Cardiac fibroblast (primary cell): Measurements from ENCODE around the gene CASQ2.
A peak's percentile ranks its signal among the peaks of the same experiment; 100 is the strongest.

ENCODE experiments used
- DNase-seq, 2 donors: peaks; one replicate each; pipeline versions ENCODE4 v3.0.0 to v3.0.0-alpha.2; 2010; ENCODE audit warnings: low read depth in 2 of 2
- H3K4me3 ChIP-seq, 2 donors: replicated peaks in 1 of 2; 1 replicate in 1 of 2; 2 replicates in 1 of 2; pipeline ENCODE4 v1.5.1; 2011; ENCODE audit warnings: low read depth in 2 of 2, low read length in 2 of 2, mild to moderate bottlenecking in 2 of 2, moderate library complexity in 1 of 2
- TF ChIP-seq, protein P1 (sequence below): IDR thresholded peaks from one replicate; pipeline ENCODE4 v1.5.1; 2011; ENCODE audit warnings: low read depth, mild to moderate bottlenecking, low read length, inconsistent platforms

CASQ2 gene

DNA sequence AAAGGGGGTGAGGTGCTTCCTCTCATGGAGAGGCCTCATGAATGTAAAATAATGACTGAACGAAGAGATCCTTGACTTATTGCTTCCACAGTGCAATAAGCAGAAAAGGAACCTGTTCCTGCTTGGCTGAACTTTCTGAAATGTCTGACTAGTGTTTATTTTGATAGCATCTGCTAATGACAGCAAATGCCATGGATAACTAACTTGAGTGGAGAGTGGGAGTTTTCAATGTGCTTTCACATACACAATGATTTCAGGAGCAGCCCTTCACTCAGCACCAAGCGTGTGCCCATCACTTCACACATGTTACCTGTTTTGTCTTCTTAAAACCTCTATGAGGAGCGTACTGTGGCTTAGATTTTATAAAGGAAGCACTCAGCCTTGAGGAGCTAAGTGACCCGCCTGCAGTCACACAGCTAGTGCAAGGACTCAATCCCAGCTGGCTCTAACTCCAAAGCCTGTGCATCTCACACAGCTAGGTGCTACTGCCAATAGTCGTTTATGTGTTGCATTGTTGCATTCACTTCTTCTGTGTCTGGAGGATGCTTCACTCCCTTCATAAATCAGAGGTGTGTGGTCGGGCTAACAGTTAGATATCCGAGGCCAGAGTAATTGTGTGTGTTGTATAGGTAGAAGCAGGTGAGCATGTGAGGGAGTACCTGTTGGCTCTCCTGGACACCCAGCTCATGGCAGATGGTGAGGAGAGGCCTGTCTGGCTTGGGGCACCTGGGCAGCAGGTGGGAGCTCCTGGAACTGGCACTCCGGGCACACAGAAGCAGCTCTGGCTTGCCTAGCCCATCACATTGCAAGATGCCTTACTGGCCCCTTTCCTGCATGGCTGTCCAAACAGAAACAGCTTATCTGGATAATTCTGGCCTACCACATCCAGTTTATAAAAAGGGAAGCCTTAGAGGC, 12.8 kb downstream of the CASQ2 start:
- H3K4me3 ChIP-seq: no peak overlapping the region
- TF ChIP-seq, protein P1, sequence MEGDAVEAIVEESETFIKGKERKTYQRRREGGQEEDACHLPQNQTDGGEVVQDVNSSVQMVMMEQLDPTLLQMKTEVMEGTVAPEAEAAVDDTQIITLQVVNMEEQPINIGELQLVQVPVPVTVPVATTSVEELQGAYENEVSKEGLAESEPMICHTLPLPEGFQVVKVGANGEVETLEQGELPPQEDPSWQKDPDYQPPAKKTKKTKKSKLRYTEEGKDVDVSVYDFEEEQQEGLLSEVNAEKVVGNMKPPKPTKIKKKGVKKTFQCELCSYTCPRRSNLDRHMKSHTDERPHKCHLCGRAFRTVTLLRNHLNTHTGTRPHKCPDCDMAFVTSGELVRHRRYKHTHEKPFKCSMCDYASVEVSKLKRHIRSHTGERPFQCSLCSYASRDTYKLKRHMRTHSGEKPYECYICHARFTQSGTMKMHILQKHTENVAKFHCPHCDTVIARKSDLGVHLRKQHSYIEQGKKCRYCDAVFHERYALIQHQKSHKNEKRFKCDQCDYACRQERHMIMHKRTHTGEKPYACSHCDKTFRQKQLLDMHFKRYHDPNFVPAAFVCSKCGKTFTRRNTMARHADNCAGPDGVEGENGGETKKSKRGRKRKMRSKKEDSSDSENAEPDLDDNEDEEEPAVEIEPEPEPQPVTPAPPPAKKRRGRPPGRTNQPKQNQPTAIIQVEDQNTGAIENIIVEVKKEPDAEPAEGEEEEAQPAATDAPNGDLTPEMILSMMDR: no peak
- DNase-seq: no peak

DNA sequence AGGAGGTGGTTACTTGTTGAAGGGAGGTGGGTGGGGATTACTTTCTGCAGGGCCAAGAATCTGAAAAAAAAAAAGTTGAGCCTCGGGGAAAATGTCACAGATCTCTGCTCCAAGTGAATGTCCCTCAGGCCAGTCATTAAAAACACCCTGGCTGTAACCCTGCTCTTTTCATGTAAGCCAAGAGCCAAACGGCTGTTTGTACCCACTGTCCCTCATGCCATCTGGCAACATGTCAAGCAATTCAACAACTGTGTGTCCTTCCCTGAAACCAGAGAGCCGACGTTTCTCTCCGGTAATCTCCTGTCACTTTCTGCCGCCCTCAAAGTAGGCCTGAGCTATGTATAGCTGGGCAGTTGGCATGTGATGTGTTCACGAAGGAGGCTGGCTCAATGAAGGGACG, 14.7 kb downstream of the CASQ2 start:
- no peak for DNase-seq
- TF ChIP-seq, protein P1: no peak
- no peak overlapping the region for H3K4me3 ChIP-seq

DNA sequence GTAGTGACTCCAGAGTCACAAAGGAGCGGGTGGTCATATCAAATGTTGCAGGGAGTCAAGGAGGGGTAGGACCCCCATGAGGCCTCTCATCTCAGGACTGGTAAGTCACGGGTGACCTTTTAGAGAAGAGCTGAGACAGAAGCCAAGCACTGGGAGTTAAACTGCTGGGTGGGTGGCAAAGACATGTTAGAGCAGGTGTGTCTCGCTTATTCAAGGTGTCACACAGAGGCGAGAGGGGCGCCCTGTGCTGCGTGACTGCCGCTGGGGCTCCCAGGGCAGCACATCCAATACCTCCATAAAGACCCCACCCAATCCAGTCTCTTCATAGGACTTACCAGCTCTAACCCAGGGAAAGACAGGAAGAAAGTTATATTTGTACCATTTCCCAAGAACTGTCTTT, 15.2 kb downstream of the CASQ2 start:
- no peak overlapping the region for H3K4me3 ChIP-seq
- no peak for DNase-seq
- TF ChIP-seq, protein P1: no peak

- DNase-seq: peak; percentile 46 to 56
- TF ChIP-seq, protein P1: no peak
- no peak overlapping the region for H3K4me3 ChIP-seq
These were observed 19.9 kb downstream of the CASQ2 start for GRCh38 chr1:115748401-115749150.

GRCh38 chr1:115746021-115746690, 22.4 kb downstream of the CASQ2 start:
- TF ChIP-seq, protein P1: no peak

DNA sequence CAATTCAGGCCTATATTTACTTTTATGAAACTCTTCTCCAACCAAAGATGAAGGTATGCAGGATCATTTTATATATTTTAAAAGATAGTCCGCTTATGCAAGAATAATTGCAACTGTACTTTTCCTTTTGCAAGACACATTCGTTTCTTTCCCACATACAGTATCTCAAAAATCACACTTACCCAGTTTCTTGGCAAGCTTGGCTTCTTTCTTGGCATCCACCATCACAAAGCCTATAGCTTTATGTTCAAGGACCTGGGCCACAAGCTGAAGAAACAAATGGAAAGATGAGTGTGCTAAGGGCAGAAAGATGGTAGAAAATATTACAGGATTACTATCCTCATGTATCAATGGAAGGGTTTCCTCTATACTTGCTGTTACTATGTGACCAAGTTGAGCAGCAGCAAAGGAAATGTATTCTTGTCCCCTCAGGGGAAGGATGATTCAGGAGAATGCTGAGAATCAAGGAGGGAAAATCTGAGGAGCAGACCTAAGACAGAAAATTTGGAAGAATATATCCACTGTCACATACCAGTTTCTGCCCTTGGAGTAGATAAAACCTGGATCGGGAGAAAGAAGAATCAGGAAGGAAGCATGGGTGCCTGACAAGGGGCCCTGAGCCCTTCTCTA, 23.8 kb downstream of the CASQ2 start:
- no peak for DNase-seq
- TF ChIP-seq, protein P1: no peak
- H3K4me3 ChIP-seq: no peak overlapping the region

More at GRCh38 chr1:115746021-115746690, 22.4 kb downstream of the CASQ2 start:
- H3K4me3 ChIP-seq: no peak overlapping the region
- no peak for DNase-seq
